Psoas muscle (tissue), 8 donors: ENCODE results near the gene ZAR1. TPM values are rescaled to one million over a fixed set of nuclear protein-coding genes. Genes with fewer than 3 reads are reported as not detected.

Source experiments
- ATAC-seq, 4 donors: fragments of 200-7000 bp; cut with Tn5 transposase; one replicate each; pipeline ENCODE4 v1.9.1; 2020; ENCODE audit warnings: moderate library complexity in 3 of 4, mild to moderate bottlenecking in 2 of 4
- DNase-seq, 2 donors: peaks; one replicate each; pipeline ENCODE4 v3.0.0-alpha.2; 2020
- H3K27ac ChIP-seq: fragments of 200-600 bp; one replicate; pipeline ENCODE4 v1.8.0; 2022
- H3K27me3 ChIP-seq, 3 donors: fragments of 200-600 bp in 1 of 3; one replicate each; pipeline versions ENCODE4 v1.6.1 to v1.8.0; 2013 to 2022; ENCODE audit warnings: low read length in 2 of 3, mild to moderate bottlenecking in 2 of 3, moderate library complexity in 1 of 3; ENCODE audit not compliant: insufficient read depth in 3 of 3
- H3K36me3 ChIP-seq, 2 donors: fragments of 200-600 bp in 1 of 2; one replicate each; pipeline versions ENCODE4 v1.6.1 to v1.8.0; 2013 to 2022; ENCODE audit warnings: low read depth in 1 of 2, mild to moderate bottlenecking in 1 of 2, moderate library complexity in 1 of 2; ENCODE audit not compliant: insufficient read depth in 1 of 2
- H3K4me1 ChIP-seq: fragments of 200-600 bp; one replicate; pipeline ENCODE4 v1.8.0; 2022
- H3K4me3 ChIP-seq: fragments of 200-600 bp; one replicate; pipeline ENCODE4 v1.8.0; 2022; ENCODE audit warnings: mild to moderate bottlenecking
- H3K9me3 ChIP-seq: fragments of 200-600 bp; one replicate; pipeline ENCODE4 v1.8.0; 2022
- CTCF ChIP-seq: fragments of 200-600 bp; IDR thresholded peaks from one replicate; pipeline ENCODE4 v1.8.0; 2022; ENCODE audit warnings: antibody characterized with exemption
- WGBS, 3 donors: extraction: QIAGEN DNeasy Blood & Tissue Kit; methylation state at CpG; one replicate each; pipeline versions ENCODE4 v1.1.6 to v1.1.7; 2013; 5-methylcytosine and 5-hydroxymethylcytosine counted together
- intact Hi-C, 2 donors: fragments of 100-400 bp; cut with DNase I; formaldehyde crosslinking; loops; one replicate each; pipeline versions ENCODE4 v1.11.0 to v1.14.2; 2022
- polyA plus RNA-seq, 3 donors: library from polyadenylated mRNA; stranded (reverse); fragments of 200-250 nt; gene quantifications; one replicate each; pipeline ENCODE4 v1.2.3, GENCODE V29; 2013
- total RNA-seq, 4 donors: library from RNA; stranded (reverse); fragmentation: NEBNext Ultra II Directional in 2 of 4; extraction: Animal tissue kit (Norgen Biotek cat#: 25700) in 2 of 4; gene quantifications; one replicate each; pipeline versions ENCODE4 v1.2.1 to v1.2.4, GENCODE V29; 2021 to 2023
- donor health status: healthy with polysubstance abuse.
- donor health status: DM: no; HTN: no; CAD: no; lungs with moderate emphysema.
- donor health status: Bipolar disorder and iron deficiency.
- donor health status: healthy.
- donor health status: DM: yes; HTN: yes; CAD: no.
- donor health status: DM: no; HTN: no; CAD: no.
- donor health status: DM: no; HTN: no; CAD: no.
- donor health status: DM: yes; HTN: yes; CAD: no.

Gene ZAR1
- total and polyA plus RNA-seq, 7 donors: not detected

GRCh38 chr4:48491514-48492176, 1.6 kb downstream of the ZAR1 start:
- no peak overlapping the region for H3K4me3 ChIP-seq
- no peaks in the 10 kb centered on the region for H3K36me3 ChIP-seq
- intact Hi-C loops: no loop called here
- no peak overlapping the region for H3K27ac ChIP-seq
- H3K9me3 ChIP-seq: no peaks in the 10 kb centered on the region
- TF ChIP-seq CTCF: no peak
- H3K4me1 ChIP-seq: no peaks in the 10 kb centered on the region
- WGBS, 3 donors: 50 to 53% (median 52%) methylated on average over 23 of the region's 23 CpGs
- DNase-seq: no peak
- ATAC-seq: no peak
- peaks cover 0 to 58% (median 31%) of the 10 kb centered on the region in 3 donors for H3K27me3 ChIP-seq

DNA sequence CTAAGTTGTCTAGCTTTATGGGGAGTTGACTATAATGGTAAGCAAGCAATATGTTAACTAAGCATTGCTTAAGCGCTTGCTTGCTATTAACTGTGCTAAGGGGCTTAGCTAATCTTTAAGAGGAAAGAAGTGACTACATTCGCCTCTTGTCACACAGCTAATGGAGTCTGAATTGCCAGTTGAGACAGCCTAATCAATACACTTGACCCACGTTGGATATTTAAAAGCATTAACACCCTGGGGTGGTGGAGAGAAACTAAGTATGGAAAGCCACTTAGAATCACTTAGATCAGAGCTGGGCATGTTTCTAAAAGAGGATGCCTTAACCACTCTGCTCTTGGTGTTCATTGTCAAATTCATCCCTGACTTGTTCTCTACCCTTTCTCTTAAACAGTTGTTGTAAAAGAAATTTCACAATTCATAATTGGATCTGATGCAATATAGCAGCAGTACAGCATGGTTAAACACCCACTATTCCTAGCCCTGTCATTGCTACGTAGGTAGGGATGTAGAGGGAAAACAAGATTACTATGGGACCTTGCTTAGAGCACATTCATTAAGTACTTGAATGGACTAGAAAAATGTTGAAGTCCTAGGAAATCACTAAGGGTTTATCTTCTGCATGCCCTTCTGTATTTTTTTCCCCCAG, 3.5 kb downstream of the ZAR1 start:
- H3K27ac ChIP-seq: no peak overlapping the region
- no peak for ATAC-seq
- 77 to 81% (median 81%) methylated on average over 4 of the region's 4 CpGs for WGBS, 3 donors
- no peak overlapping the region for H3K4me3 ChIP-seq
- no peaks in the 10 kb centered on the region for H3K9me3 ChIP-seq
- peaks cover 0 to 7% of the 10 kb centered on the region in 2 donors for H3K36me3 ChIP-seq
- H3K4me1 ChIP-seq: no peaks in the 10 kb centered on the region
- peaks cover 0 to 40% (median 25%) of the 10 kb centered on the region in 3 donors for H3K27me3 ChIP-seq
- intact Hi-C loops: no loop called here
- no peak for DNase-seq
- no peak for TF ChIP-seq CTCF

- peaks cover 0 to 30% of the 10 kb centered on the region in 2 donors for H3K36me3 ChIP-seq
- H3K27ac ChIP-seq: no peak overlapping the region
- ATAC-seq (no peak), DNase-seq (no peak)
- intact Hi-C loops: no loop called here
- 98 to 100% (median 100%) methylated on average over 2 of the region's 2 CpGs for WGBS, 3 donors
- no peak for TF ChIP-seq CTCF
- no peaks in the 10 kb centered on the region for H3K9me3 ChIP-seq
- no peak overlapping the region for H3K4me3 ChIP-seq
- no peaks in the 10 kb centered on the region for H3K4me1 ChIP-seq
- peaks cover 0 to 17% (median 11%) of the 10 kb centered on the region in 3 donors for H3K27me3 ChIP-seq
Measured at GRCh38 chr4:48495941-48496340, 5.9 kb downstream of the ZAR1 start.

- DNase-seq (no peak), ATAC-seq (no peak)
- Histone ChIP-seq H3K27ac (no peak overlapping the region), H3K4me1 (no peaks in the 10 kb centered on the region), H3K9me3 (no peaks in the 10 kb centered on the region), H3K36me3 (peaks cover 0 to 53% of the 10 kb centered on the region in 2 donors), H3K27me3 (no peaks in the 10 kb centered on the region), H3K4me3 (no peak overlapping the region)
- TF ChIP-seq CTCF: no peak
- WGBS, 3 donors: 91 to 93% (median 92%) methylated on average over 4 of the region's 4 CpGs
- intact Hi-C loops: no loop called here
Measured at GRCh38 chr4:48498895-48499294, 8.8 kb downstream of the ZAR1 start.
